Activated CD4-positive, alpha-beta T cell treated with anti-CD3 and anti-CD28 coated beads, Interleukin-2, Interleukin-6, amounts not matched to agents 100 ng/mL and 50 ng/mL, durations not matched to agents 16 hours and 8 hours (primary cell): ENCODE measurements around the gene GANC.
A peak's percentile ranks its signal among the peaks of the same experiment; 100 is the strongest.

ENCODE experiments used
- DNase-seq: peaks from one replicate; pipeline ENCODE4 v3.0.0-alpha.2; 2020

Gene GANC

DNA sequence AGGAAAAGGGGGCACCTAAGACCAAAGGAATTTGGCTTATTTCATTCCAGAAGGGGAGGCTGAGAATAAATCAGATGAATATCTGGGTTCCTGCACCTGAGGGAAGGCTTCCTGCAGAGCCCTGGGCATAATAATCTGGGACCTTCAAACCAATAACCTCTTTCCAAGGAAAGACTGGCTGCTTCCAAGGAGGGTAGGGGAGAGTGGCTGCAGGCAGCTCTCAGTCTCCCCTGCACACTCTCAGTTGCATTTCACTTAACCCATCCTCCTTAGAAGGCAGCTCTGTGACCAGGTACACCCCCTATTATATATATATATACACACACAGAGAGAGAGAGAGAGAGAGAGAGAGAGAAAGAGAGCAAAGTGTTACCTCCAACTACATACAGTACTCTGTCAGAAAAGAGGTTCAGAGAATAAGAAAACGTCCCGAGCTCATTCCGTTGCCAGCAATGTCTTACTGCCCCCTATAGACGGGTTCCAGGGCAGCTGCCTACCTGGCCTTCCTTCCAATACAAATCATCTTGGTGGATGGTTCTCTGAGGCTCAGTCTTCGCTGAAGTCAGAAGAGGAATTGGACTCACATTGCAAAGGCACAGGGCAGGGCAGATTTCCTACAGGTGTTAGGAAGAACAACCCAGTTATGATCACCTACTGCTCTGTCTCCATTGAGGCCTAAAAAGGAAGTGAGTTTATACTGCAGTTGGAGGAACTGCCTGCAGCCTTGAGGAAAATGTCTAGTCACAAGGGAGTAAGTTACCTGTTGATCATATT lies 112.4 kb downstream of the GANC start:
- DNase-seq = peak; percentile 60

DNA sequence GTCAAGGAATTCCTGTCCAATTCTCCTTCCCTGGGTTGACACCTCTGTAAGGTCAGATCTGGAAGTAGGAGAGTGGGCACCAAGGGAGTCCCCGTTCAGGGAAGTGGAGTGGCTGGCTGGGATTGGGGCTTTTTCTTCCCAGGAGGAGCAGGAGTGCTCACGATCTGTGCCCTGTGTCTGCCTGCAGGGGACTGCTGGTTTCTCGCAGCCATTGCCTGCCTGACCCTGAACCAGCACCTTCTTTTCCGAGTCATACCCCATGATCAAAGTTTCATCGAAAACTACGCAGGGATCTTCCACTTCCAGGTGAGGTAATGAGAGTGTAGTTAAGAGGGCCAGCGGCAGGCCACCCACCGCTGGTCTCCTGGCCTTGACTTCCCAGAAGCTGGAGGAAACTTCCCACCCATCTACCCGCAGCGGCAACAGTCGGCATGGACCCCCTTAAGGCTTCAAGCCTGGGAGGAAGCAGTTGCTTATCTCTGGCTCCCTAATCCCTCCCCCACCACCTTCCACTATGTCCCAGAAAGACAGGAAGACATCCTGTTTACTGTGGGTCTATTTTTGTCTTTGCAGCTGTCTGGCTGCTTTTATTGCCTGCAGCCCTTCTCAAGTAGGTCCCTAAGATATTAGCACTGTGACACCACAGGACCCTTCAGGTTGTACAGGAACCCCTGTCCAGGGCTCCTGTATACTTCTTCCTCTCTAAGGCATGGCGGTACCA lies 113.1 kb downstream of the GANC start:
- DNase-seq = no peak

DNA sequence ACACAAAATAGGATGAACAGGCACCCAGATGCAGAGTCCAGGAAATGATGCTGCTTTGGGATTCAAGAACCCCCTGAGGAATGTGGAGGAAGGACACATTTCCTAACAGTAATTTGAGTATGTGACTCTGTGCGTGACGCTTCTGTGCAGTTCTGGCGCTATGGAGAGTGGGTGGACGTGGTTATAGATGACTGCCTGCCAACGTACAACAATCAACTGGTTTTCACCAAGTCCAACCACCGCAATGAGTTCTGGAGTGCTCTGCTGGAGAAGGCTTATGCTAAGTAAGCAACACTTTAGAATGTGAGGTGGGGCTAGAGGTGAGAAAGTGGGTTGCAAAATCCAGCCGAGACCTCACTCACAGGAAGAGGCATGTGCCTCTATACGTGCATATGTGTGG lies 114.6 kb downstream of the GANC start:
- no peak for DNase-seq

DNA sequence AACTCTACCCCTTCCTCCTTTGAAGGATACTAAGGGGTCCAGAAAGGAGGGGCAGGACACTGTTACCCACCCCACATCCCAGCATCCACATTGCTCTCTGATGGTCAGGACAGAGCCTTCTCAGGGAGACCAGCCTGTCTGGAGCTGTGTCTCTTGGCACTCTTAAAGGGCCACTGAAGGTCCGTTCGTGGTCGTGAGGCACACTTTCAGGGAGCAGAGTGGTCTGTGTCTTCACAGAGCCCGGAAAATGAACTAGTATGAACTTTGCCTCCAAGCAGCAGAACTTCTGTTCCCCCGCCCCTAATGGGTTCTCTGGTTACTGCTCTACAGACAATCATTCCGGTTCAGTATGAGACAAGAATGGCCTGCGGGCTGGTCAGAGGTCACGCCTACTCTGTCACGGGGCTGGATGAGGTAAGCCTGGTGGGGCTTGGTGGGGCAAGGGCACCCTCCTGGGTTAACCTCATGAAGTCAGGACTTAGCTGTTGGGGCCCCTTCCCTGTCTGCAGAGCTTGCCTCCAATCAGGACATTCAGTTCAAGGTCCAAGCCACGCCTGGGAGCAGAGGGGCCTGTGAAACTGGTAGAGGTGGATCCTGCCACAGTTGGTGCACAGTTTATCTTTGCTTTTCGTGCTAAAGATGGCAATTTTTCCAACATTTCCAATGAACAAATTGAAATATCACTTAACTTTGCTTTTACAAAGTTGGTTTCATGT lies 119.5 kb downstream of the GANC start:
- no peak for DNase-seq

DNA sequence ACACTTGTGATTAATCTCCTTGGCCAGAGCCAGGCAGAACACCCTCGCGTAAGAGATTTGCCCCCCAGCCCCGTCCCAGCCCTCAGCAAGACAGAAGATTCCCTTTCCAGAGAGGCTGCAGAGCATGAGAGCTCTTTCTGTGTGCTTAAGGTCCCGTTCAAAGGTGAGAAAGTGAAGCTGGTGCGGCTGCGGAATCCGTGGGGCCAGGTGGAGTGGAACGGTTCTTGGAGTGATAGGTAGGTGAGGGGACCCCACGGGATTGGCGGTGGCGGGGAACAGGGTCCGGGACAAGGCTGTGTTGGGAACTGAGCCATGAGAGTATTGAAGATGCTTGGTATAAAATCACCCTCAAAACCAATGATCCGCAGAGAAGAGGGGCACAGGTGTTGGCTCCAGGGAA lies 121.1 kb downstream of the GANC start:
- DNase-seq = no peak

DNA sequence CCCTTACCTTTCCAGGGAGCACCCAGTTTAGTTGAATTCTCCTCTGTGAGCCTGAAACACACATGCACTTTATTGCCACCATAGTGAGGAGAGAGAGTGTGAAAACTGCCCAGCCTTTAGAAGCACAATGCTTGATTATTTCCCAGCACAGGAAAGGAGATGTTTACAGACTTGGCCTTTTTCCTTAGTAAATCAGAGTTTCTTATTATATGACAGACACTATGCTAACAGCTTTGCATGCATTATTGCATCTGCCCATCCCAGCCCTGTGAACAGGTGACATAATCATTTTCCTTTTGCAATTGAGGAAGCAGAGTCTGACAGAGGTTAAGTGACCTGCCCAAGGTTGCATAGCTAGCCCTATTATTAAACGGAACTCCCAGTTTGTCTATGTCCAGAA lies 122.8 kb downstream of the GANC start:
- DNase-seq = no peak

DNA sequence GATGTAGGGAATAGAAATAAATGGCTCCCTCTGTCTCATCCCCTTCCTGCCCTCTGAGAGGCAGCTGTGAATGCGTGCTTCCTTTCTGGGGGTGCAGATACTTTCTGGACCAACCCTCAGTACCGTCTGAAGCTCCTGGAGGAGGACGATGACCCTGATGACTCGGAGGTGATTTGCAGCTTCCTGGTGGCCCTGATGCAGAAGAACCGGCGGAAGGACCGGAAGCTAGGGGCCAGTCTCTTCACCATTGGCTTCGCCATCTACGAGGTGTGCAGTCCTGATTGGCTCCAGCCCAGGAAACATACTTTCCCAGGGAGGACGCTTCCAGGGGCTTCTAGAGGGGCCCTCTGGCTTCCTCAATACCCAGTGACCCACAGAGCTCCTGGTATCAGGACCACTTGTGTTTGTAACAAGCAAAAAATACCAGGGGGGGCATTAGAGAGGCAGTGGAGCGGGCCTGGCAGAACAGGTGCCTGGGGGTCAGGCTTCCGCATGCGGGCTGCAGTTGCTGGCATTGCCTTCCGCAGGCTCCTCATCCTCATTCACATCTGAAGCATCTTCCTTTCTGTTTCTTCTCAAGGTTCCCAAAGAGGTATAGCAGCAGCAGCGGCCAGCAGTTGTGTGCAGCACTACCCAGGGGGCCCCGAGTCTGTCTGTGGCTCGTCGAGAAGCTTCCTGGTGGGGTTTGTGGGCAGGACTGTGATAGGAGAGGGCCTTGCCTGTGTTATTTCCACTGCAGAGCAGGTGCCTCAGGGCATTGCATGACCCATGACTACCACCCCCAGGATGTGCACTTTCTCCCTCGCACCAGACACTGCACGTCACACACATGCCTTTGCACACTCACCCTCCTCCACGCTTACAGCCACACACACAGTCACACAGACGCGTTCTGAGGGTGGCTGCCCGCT lies 128.8 kb downstream of the GANC start:
- peak; percentile 9 for DNase-seq

DNA sequence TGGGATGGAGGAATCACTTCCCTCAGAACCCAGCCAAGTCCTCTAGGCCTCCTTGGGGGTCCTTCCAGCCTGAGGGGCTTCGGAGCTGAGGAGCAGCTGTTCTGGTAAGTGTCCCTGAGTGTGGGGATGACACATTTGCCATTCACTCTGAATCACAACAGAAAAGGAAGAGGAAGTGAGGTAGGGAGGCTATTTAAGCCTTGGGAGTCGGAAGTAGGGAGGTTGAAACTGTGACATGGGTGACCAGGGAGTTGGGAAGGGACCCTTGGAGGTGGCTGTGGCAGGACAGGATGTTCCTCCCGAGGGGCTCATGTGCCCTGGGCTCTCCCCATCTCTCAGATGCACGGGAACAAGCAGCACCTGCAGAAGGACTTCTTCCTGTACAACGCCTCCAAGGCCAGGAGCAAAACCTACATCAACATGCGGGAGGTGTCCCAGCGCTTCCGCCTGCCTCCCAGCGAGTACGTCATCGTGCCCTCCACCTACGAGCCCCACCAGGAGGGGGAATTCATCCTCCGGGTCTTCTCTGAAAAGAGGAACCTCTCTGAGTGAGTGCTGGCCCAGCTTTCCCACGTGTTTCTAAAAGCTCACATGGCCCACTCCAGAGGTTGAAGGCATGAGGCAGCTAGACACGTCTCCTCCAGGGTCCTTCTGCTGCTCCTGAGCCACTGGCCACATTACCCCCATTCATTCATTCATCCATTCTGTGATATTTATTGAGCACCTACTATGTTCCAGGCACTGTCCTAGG lies 129.6 kb downstream of the GANC start:
- no peak for DNase-seq

DNA sequence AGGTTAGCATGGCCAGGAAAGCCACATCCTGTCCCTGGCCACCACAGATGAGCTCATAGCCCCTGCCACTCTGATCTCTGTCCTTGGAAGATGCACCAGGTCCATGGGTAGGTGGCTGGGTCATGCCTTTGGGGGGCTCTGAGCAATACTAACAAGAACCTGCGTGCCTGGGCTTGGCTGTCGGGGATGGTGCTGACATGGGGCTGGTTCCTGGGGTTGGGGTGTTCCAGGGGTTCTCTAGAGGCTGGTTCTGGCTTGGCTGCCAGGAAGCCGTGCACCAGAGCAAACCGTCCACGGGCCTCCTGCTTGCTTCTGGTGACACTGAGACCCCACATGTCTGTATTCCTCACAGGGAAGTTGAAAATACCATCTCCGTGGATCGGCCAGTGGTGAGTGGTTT lies 130.4 kb downstream of the GANC start:
- DNase-seq = no peak

DNA sequence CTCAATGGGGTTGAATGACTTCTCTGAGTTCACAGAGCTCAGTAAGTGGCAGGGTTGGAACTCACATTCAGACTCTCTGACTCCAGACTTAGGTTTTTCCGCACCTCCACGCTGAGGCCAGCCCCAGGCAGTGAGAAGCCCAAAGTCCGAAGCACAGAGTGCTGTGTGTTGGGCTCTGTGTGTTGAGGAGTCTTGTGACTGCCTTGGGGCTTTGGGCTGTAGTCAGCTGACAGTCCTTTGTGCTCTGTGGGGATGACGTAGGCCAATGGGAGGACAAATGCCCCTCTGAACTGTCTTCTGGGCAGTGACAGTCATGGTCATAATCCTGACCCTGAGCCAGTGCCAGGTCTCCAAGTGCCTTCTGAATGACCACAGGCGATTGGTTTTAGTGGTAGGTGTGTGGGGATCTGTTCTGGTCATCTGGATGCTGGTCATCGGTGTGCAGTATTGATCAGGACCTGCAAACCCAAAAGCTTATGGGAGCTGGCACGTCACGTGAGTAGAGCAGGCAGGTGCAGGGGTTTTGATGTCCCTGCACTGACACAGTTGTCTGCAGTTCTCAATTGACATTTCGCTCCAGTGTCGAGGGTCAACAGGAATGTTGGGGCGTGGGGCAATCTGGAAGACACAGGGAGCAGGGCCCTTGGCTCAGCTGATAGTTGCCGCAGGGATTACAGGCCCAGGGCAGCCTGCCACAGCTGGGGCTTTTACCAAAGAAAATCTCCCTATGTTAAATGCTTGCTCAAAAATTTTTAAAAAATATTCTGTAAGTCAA lies 131.6 kb downstream of the GANC start:
- DNase-seq = no peak

DNA sequence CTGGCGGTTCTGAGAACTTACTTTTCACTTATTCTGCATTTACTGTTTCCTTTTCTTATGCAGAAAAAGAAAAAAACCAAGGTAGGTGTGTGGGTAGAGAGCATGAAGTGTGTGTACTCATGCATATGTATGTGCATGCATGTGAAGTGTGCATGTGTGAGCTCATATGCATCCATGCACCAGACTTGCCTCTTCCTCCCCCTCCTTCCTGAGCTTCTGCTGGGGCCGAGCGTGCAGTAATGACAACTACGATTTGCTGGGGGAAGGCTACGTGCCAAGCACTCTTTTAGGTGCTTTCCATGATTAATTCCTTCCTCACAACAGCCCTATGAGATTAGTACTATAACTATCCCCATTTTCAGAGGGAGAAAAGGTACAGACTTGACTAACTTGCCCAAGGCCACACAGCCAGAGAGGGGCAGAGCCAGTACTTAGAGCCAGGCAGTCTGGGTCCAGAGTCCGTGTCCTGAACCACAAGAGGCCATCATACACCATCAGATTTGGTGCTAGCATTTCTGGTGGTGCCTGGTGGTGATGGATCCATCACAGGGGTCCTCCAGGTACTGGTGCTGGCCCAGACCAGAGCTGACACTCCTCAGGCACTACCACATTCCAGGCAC lies 133.0 kb downstream of the GANC start:
- no peak for DNase-seq
